ENCODE results near the gene AMZ2.
"Not testable (repeated sequence)": the region's sequence is repeated elsewhere in the genome, so short reads cannot be mapped to it uniquely, and the experiment has no call there.

The AMZ2 gene

DNA sequence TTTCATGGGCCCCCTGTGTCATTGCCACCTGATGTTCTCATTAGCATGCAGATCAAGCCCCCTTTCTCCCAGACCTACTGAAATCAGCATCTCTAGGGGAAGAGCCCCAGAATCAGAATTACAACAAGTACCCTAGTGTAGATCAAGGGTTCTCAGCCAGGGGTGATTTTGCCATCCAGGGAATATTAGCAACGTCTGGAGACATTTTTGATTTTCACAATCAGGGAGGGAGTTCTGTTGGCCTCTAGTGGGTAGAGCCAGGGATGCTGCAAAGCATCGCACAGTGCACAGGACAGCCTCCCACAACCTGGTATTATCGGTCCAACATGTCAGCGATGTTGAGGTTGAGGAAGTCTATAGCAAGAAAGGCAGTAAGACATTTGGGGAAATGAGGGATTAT is 7.3 kb downstream of the AMZ2 start:
- DNase-seq = no peak

- peak; percentile 58 for DNase-seq
These were observed 8.1 kb downstream of the AMZ2 start for GRCh38 chr17:68255731-68256538.

- DNase-seq = not testable (repeated sequence)
These were observed 8.9 kb downstream of the AMZ2 start for GRCh38 chr17:68256701-68257100.

- DNase-seq = no peak
These were observed 10.1 kb downstream of the AMZ2 start for GRCh38 chr17:68257934-68258333.

GRCh38 chr17:68258890-68259647 is 11.2 kb downstream of the AMZ2 start:
- DNase-seq = peak; percentile 92

DNA sequence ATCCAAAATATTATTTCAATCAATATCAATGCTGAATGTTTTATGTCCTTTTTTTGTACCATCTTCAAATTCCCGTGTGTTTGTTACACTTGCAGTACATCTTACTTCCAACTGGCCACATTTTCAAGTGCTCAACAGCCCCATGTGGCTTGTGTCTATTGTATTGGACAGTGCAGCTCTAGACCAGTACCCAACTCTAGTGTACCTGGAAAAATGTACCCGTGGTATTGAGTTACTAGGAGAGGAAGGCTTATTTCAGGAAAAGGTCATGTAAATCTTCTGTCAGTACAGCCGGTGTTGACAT is 11.8 kb downstream of the AMZ2 start:
- not testable (repeated sequence) for DNase-seq

- DNase-seq = no peak
These were observed 12.4 kb downstream of the AMZ2 start for GRCh38 chr17:68260051-68260762.

- not testable (repeated sequence) for DNase-seq
These were observed 14.6 kb downstream of the AMZ2 start for GRCh38 chr17:68262467-68262866.

DNA sequence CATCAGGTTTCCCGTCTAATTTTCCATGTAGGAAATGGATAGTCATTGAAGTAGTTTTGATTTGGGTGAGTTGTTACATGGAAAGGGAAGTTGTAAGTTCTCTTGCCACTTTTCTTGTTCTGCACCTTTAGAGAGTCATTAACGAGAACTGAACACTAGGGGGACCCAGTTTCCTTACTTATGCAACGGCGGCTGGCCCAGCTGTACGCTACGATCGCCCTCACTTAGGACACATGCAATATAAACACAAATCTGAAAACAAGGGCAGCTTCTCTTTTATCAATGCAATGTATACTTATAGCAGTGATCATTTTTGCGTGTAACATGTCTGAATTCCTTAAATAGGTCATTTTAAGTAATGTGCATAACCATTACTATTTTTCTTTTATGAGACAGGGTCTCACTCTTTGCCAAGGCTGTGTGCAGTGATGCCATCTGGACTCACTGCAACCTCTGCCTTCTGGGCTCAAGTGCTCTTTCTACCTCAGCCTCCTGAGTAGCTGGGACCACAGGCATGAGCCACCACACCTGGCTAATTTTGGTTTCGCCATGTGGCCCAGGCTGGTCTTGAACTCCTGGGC is 15.3 kb downstream of the AMZ2 start:
- peak; percentile 81 for DNase-seq

GRCh38 chr17:68265833-68266232 is 18.0 kb downstream of the AMZ2 start:
- DNase-seq = not testable (repeated sequence)

DNA sequence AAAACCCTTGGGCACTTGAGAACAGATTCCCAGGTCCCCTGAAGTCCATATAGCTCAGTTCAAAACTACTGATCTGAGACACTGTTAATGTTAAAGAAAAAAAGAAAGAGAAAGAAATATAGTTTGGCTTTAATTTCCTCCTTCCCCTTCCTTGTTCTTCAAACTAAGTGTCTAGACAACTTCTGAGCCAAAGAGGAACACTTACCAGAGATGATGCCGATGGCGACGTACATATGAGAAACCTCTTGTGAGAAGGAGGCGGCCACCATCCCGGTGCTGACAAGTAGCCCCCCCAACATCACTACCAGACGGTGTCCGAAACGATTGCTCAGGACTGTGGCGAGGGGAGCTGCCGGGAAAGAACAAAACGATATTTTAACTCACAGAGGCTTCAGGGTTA is 25.9 kb downstream of the AMZ2 start:
- DNase-seq = no peak

- DNase-seq = not testable (repeated sequence)
These were observed 28.5 kb downstream of the AMZ2 start for GRCh38 chr17:68276339-68276738.

DNA sequence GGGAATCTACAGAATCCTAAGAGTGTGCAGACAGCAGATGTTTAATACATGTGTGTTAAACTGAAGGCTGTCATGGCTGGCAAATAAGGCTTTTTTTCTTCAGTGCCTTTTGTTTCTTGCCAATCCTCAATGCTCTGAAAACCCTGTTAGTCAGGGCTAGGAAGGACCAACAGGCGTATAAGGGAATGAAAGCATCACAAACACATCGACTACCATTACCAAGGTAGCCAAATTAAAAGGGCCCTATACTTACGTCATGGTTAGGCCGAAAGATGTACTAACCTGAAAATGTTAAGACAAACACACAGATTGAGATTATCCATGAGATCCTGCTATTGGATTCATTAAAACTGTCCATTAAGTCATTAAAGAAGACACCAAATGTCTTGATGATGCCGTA is 30.0 kb downstream of the AMZ2 start:
- no peak for DNase-seq

DNA sequence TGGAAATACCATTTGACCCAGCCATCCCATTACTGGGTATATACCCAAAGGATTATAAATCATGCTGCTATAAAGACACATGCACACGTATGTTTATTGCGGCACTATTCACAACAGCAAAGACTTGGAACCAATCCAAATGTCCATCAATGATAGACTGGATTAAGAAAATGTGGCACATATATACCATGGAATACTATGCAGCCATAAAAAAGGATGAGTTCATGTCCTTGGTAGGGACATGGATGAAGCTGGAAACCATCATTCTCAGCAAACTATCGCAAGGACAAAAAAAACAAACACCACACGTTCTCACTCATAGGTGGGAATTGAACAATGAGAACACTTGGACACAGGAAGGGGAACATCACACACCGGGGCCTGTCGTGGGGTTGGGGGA is 34.1 kb downstream of the AMZ2 start:
- DNase-seq = not testable (repeated sequence)

DNA sequence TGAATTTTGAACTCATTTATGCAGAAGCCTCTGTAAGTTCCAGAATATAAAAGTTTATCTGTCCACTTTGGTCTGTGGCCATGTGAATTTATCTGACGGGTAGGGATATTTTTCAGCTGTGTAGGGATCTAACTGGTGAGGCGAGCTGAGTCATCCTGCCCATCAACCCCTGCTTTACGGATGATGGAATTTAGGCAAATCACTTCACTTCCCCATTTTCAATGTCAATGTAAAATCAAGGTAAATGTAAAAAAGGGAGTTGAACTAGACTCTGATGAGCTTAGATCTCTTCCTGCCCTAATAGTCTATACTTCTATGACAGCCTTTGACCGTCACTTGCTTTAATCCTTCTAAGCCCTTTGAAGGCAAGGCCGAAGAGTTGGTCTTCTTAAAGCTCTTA is 40.5 kb downstream of the AMZ2 start:
- DNase-seq = no peak

GRCh38 chr17:68288804-68289203 is 41.0 kb downstream of the AMZ2 start:
- peak; percentile 45 for DNase-seq

- no peak for DNase-seq
These were observed 41.6 kb downstream of the AMZ2 start for GRCh38 chr17:68289473-68289872.

GRCh38 chr17:68289936-68290267 is 42.1 kb downstream of the AMZ2 start:
- DNase-seq = no peak

DNA sequence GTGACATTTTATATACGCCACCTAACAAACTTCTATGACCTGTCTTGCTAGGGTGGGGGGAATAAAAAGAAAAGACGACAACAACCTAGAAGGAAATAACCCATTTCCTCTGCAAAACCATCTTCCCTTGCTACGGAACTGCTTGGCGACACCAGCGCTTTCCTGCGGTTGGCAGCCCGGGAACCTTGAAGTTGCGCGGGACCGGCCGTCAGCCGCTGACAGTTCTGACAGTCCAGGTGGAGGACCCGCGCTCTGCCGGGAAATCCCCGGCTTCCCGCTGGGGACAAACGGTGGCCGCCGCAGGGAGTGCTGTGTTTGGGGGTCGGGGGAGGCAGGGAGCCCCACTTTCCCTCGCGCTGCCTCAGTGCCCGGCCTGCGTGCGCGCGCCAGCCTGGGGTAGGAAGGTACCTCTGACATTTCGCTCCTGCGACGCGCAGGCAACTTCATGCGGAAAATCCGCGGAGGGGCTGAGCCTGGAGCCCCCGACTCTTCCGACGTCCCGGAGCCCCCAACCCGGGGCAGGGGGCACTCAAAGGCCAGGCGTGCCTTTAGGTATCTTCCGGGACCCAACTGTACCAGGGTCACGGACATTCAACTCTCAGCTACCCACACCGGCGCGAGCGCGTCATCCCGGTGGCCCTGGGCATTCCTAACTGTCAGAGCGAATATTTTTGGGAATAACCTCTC is 42.6 kb downstream of the AMZ2 start:
- DNase-seq = peak; percentile 80

- peak; percentile 85 for DNase-seq
These were observed 43.4 kb downstream of the AMZ2 start, which contains the start of the genes ARSG and SLC16A6 for GRCh38 chr17:68290955-68291835. ARSG (plus strand) TSS chr17:68291495; CDS start chr17:68307494, 15,999 bp downstream. SLC16A6 (minus strand) TSS chr17:68291127; CDS start chr17:68278320, 12,807 bp downstream.

- DNase-seq = peak; percentile 95
These were observed 44.2 kb downstream of the AMZ2 start for GRCh38 chr17:68291836-68292688.

All from CD4-positive, alpha-beta T cell treated with Interleukin-12 subunit alpha and Interleukin-12 subunit beta, for 1 hour (primary cell).